DND-41 (cell line): ENCODE measurements around the gene TSPAN11.

Experiments used
- ATAC-seq: fragments of 200-7000 bp; cut with Tn5 transposase; 3 replicates; pipeline ENCODE4 v1.9.1; 2021; ENCODE audit warnings: low read depth; ENCODE audit not compliant: insufficient read depth
- DNase-seq: peaks from one replicate; pipeline ENCODE4 v3.0.0-alpha.2; 2020
- H2AFZ ChIP-seq: 2 replicates; pipeline ENCODE4 v1.6.0; 2012; ENCODE audit warnings: low read depth, low read length
- H3K27ac ChIP-seq: 2 replicates; pipeline ENCODE4 v1.5.1; 2012; ENCODE audit warnings: low read length, inconsistent platforms
- H3K27me3 ChIP-seq: fragments of 200-600 bp; sonication (generic); 2 replicates; pipeline ENCODE4 v1.6.0; 2012; ENCODE audit warnings: low read length, mild to moderate bottlenecking, inconsistent platforms; ENCODE audit not compliant: insufficient read depth, poor library complexity
- H3K36me3 ChIP-seq: 2 replicates; pipeline ENCODE4 v1.5.1; 2012; ENCODE audit warnings: low read length, inconsistent platforms; ENCODE audit not compliant: insufficient read depth
- H3K4me1 ChIP-seq: 2 replicates; pipeline ENCODE4 v1.5.1; 2012; ENCODE audit warnings: mild to moderate bottlenecking, low read length; ENCODE audit not compliant: insufficient read depth
- H3K4me2 ChIP-seq: 2 replicates; pipeline ENCODE4 v1.6.0; 2012; ENCODE audit warnings: mild to moderate bottlenecking, moderate library complexity, low read length, inconsistent platforms; ENCODE audit not compliant: insufficient read depth
- H3K4me3 ChIP-seq, 2 experiments: fragments of 200-600 bp in 1 of 2; shearing (Covaris generic) in 1 of 2; 2 replicates each; pipeline ENCODE4 v1.5.1; 2012 to 2016; ENCODE audit warnings: inconsistent platforms in 2 of 2, low read length in 2 of 2, mild to moderate bottlenecking in 2 of 2, low read depth in 1 of 2, moderate library complexity in 1 of 2
- H3K79me2 ChIP-seq: 2 replicates; pipeline ENCODE4 v1.6.0; 2012; ENCODE audit warnings: low read length, inconsistent platforms; ENCODE audit not compliant: insufficient read depth
- H3K9ac ChIP-seq: 2 replicates; pipeline ENCODE4 v1.6.0; 2012; ENCODE audit warnings: low read depth, mild to moderate bottlenecking, inconsistent platforms, low read length, moderate library complexity
- H3K9me3 ChIP-seq: 2 replicates; pipeline ENCODE4 v1.5.1; 2012; ENCODE audit warnings: low read length, moderate library complexity, mild to moderate bottlenecking, inconsistent platforms; ENCODE audit not compliant: insufficient read depth, severe bottlenecking
- H4K20me1 ChIP-seq: 2 replicates; pipeline ENCODE4 v1.6.0; 2012; ENCODE audit warnings: low read length; ENCODE audit not compliant: insufficient read depth
- CTCF ChIP-seq: IDR thresholded peaks from 2 replicates; pipeline ENCODE4 v1.5.1; 2012; ENCODE audit warnings: borderline replicate concordance, low read length, moderate library complexity, mild to moderate bottlenecking; ENCODE audit not compliant: poor library complexity, severe bottlenecking; ENCODE audit errors: extremely low read depth
- EZH2 ChIP-seq: IDR thresholded peaks from 3 replicates; pipeline ENCODE4 v1.6.1; 2012; ENCODE audit warnings: borderline replicate concordance, low read depth, mild to moderate bottlenecking, moderate library complexity, low read length, inconsistent platforms; ENCODE audit not compliant: severe bottlenecking

TSPAN11 gene

GRCh38 chr12:30953257-30953656 lies 26.7 kb downstream of the TSPAN11 start:
- H4K20me1 ChIP-seq: no peaks in the 10 kb centered on the region
- H3K36me3 ChIP-seq: no peaks in the 10 kb centered on the region
- ATAC-seq: no peak
- H3K4me1 ChIP-seq: no peaks in the 10 kb centered on the region
- H3K27me3 ChIP-seq: peaks cover 6% of the 10 kb centered on the region
- no peak overlapping the region for H3K4me3 ChIP-seq
- DNase-seq: peak; percentile 4
- H3K27ac ChIP-seq: no peak overlapping the region
- no peak overlapping the region for H3K9ac ChIP-seq
- H3K9me3 ChIP-seq: no peaks in the 10 kb centered on the region
- H2AFZ ChIP-seq: no peak overlapping the region
- H3K4me2 ChIP-seq: no peak overlapping the region
- TF ChIP-seq EZH2 (no peak), CTCF (no peak)
- no peaks in the 10 kb centered on the region for H3K79me2 ChIP-seq

- Histone ChIP-seq H4K20me1 (no peaks in the 10 kb centered on the region), H3K9me3 (no peaks in the 10 kb centered on the region), H3K27ac (no peak overlapping the region), H3K4me2 (no peak overlapping the region), H3K4me1 (no peaks in the 10 kb centered on the region), H3K79me2 (no peaks in the 10 kb centered on the region), H3K9ac (no peak overlapping the region), H3K27me3 (peaks cover 6% of the 10 kb centered on the region), H3K36me3 (no peaks in the 10 kb centered on the region), H2AFZ (no peak overlapping the region), H3K4me3 (no peak overlapping the region)
- ATAC-seq (no peak), DNase-seq (no peak)
- TF ChIP-seq CTCF: no peak
- no peak for TF ChIP-seq EZH2
These were observed 27.6 kb downstream of the TSPAN11 start for GRCh38 chr12:30953951-30954751.

- Histone ChIP-seq H3K79me2 (no peaks in the 10 kb centered on the region), H3K4me3 (no peak overlapping the region), H3K27ac (no peak overlapping the region), H3K36me3 (no peaks in the 10 kb centered on the region), H3K27me3 (peaks cover 6% of the 10 kb centered on the region), H2AFZ (no peak overlapping the region), H3K9me3 (no peaks in the 10 kb centered on the region), H3K4me2 (no peak overlapping the region), H4K20me1 (no peaks in the 10 kb centered on the region), H3K4me1 (no peaks in the 10 kb centered on the region), H3K9ac (no peak overlapping the region)
- DNase-seq: no peak
- TF ChIP-seq EZH2 (no peak), CTCF (no peak)
- no peak for ATAC-seq
These were observed 28.7 kb downstream of the TSPAN11 start for GRCh38 chr12:30955214-30955613.
